HepG2 (cell line): ENCODE data around the gene VPS13D.

Experiments used
- ZNF274 ChIP-seq: sonication (generic); formaldehyde crosslinking; IDR thresholded peaks from 2 replicates; pipeline ENCODE4 v1.5.1; 2020; ENCODE audit warnings: mild to moderate bottlenecking, missing genetic modification reagents
- TF ChIP-seq, protein P1 (sequence below): sonication (generic); formaldehyde crosslinking; IDR thresholded peaks from 2 replicates; pipeline ENCODE4 v1.5.0; 2020; ENCODE audit warnings: missing genetic modification reagents

DNA sequence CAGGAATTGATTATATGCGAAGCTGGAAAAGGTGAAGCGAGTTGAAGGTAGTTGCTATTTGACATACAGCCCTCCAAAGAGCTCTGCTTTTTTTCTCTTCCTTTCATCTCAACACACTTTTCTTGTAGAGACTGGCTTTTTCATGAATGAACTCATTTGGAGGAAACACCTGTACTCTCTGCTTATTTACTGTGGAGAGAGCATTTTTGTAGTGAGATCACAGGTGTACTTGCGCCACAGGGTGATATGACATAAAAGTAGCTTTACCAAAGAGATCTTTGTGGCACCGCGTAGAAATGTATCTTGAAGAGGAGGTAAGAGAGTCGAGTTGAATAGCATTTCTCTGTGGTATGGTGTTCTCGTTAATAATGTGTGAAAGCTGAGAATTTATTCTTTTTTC, 187.6 kb downstream of the VPS13D start:
- TF ChIP-seq, protein P1, sequence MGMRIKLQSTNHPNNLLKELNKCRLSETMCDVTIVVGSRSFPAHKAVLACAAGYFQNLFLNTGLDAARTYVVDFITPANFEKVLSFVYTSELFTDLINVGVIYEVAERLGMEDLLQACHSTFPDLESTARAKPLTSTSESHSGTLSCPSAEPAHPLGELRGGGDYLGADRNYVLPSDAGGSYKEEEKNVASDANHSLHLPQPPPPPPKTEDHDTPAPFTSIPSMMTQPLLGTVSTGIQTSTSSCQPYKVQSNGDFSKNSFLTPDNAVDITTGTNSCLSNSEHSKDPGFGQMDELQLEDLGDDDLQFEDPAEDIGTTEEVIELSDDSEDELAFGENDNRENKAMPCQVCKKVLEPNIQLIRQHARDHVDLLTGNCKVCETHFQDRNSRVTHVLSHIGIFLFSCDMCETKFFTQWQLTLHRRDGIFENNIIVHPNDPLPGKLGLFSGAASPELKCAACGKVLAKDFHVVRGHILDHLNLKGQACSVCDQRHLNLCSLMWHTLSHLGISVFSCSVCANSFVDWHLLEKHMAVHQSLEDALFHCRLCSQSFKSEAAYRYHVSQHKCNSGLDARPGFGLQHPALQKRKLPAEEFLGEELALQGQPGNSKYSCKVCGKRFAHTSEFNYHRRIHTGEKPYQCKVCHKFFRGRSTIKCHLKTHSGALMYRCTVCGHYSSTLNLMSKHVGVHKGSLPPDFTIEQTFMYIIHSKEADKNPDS (CRISPR knock-in tag) = no peak
- no peak for TF ChIP-seq ZNF274 (CRISPR knock-in tag)
